Umbilical cord (tissue), 2 donors: ENCODE data around the gene SNRNP40. TPM values are rescaled to one million over a fixed set of nuclear protein-coding genes. Genes with fewer than 3 reads are reported as not detected.
"Not testable (repeated sequence)": the region's sequence is repeated elsewhere in the genome, so short reads cannot be mapped to it uniquely, and the experiment has no call there.

Source experiments
- DNase-seq: peaks from one replicate; pipeline ENCODE4 v3.0.0-alpha.2; 2015; ENCODE audit warnings: low spot score
- total RNA-seq: library from RNA; depleted of rRNA; stranded (reverse); fragments of >200 nt; gene quantifications from one replicate; pipeline ENCODE4 v1.2.3, GENCODE V29; 2014; ENCODE audit warnings: low replicate concordance; ENCODE audit not compliant: insufficient read depth

Gene SNRNP40
- total RNA-seq, 1 donor from 2014 or later: 69.8 TPM

DNA sequence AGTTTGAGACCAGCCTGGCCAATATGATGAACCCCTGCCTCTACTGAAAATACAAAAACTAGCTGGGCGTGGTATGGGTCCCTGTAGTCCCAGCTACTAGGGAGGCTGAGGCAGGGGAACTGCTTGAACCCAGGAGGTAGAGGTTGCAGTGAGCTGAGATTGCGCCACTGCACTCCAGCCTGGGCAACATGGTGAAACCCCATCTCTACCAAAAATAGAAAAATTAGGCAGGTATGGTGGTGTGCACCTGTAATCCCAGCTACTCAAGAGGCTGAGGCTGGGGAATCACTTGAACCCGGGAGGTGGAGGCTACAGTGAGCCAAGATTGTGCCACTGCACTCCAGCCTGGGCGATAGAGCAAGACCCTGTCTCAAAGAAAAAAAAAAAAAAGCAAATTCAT lies 8.8 kb downstream of the SNRNP40 start:
- not testable (repeated sequence) for DNase-seq

DNA sequence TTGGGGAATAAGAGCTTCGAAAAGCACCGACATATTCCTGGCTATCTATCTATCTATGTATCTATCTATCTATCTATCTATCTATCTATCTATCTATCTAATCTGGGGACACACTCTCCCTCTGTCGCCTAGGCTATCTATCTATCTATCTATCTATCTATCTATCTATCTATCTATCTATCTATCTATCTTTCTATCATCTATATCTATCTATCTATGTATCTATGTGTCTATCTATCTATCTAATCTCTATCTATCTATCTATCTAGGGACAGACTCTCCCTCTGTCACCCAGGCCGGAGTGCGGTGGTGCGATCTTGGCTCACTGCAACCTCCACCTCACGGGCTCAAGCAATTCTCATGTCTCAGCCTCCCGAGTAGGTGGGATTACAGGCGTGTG lies 14.2 kb downstream of the SNRNP40 start:
- DNase-seq: not testable (repeated sequence)

DNA sequence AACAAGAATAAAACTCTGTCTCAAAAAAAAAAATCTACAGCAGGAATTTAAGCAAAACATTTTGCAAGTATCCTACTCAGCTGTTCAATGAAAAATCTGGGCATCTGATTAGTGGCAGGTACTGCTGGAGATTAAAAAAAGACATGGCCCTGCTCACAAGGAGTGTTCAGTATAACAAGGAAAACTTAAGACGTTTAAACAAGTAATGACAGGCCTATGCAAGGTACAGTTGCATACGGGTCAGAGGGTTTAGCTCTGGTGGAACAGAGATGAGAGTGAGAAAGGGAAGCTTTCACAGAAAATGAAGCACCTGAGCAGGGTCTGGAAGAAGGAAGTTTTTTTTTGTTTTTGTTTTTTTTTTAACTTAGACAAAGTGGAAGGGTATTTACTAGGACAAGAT lies 23.0 kb downstream of the SNRNP40 start:
- DNase-seq: peak; percentile 13

DNA sequence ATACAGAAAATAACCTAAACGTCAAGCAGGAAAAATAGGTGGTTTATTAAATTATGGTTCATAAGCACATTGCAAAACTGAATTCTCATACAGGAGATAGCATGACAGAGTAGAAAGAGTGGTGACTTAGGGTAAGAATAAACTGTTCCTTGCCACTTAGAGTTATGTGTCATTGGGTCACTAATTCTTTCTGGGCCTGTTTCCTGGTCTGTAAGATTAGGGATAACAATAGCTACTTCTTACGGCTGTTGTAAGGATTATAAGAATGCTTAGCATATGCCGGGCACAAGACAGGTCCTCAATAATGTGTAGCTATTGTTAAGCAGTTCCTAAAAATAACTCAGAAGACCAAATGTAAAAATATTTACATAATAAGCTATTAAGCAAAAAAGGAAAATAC lies 24.2 kb downstream of the SNRNP40 start:
- DNase-seq: no peak

DNA sequence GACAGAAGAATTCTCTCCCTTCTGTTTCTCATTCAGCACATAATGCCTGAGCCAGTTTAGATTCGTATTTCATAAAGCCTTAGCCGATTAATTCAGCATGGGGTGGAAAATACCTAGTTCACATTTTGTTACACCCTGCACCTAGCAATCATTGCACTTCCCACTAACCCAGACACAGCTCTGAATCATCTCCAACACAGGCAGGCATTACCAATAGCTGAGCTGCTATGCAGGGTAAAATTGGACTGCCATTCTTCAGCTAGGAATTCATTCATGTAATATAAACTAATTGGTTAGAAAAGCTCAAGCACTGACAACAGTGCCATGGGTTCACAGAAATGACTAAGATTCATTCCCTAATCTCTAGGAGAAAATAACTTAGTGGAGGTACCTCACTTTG lies 30.0 kb downstream of the SNRNP40 start:
- no peak for DNase-seq

DNA sequence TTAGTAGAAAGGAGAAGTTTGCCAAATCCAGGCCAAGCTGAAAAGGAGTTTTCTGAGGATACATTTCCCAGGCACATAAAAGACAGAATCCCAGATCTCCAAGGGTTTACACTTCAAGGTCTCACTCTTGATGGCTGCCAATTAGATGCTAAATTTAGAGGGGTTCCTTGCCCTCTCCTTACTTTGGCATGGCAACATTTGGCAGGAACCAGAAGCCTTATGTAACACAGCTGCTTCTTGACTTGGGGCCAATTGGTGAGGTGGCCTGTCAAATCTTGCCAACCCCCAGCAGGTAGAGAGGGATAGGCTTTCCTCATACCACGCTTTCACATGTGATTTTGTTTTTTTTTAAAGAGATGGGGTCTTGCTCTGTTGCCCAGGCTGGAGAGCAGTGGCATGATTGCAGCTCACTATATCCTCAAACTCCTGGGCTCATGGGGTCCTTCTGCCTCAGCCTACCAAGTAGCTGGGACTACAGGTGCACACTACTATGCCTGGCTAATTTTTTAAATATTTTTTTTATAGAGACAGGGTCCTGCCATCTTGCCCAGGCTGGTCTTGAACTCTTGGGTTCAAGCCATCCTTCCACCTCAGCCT lies 31.7 kb downstream of the SNRNP40 start:
- DNase-seq: no peak

- no peak for DNase-seq
These were observed 33.2 kb downstream of the SNRNP40 start for GRCh38 chr1:31263408-31263807.

DNA sequence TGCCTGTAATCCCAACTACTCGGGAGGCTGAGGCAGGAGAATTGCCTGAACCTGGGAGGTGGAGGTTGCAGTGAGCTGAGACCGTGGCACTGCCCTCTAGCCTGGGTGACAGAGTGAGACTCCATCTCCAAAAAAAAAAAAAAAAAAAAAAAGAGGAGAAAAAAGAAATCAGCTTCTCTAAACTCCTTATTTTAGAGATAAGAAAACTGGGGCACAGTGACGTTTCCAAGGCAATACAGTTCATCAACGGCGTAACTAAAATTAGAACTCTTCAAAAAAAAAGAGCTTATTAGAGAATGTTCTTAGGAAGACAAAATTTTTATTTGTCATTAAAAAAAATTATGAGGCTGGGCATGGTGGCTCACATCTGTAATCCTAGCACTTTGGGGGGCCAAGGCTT lies 34.2 kb downstream of the SNRNP40 start:
- DNase-seq: not testable (repeated sequence)

DNA sequence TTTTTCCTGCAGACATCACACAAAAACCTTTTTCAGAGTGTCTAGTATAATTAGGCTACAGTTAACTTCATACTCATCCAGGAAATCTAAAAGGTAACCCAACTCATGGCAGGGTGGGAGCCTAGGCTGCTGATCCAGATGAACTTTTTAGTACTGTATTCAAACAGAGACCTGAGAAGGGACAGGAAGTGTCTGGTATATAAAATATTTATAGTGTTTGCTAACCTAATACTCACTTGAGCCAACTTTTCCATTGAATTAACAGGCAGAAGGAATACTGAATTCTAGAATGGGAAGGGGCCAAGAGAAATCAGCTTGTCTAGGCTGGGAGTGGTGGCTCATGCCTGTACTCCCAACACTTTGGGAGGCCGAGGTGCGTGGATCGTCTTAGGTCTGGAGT lies 34.7 kb downstream of the SNRNP40 start:
- DNase-seq: no peak

GRCh38 chr1:31259746-31260145 lies 36.8 kb downstream of the SNRNP40 start:
- DNase-seq: no peak

- DNase-seq: no peak
These were observed 38.0 kb downstream of the SNRNP40 start for GRCh38 chr1:31258581-31258980.

- DNase-seq: no peak
These were observed 39.4 kb downstream of the SNRNP40 start for GRCh38 chr1:31257213-31257612.

GRCh38 chr1:31249854-31250253 lies 46.7 kb downstream of the SNRNP40 start:
- no peak for DNase-seq

DNA sequence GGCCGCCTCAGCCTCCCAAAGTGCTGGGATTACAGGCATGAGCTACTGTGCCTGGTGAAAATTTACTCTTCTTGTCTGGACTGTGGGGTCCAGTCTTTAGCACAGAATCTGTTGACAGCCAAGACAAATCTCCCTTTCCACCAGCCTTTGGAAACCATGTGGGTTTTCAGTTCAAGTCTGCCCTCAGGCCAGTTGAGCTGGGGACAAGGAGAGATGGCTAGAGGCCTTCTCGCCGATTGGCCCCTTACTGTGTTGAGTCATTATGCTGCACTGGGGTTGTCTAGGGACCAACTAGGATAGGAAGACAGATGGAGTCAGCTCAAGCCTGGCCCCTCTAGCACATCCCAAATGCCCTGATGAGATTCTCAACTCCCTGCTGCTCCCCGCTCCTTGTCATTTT lies 48.3 kb downstream of the SNRNP40 start:
- DNase-seq: no peak

GRCh38 chr1:31244326-31244725 lies 52.3 kb downstream of the SNRNP40 start:
- DNase-seq: no peak

GRCh38 chr1:31243501-31244286 lies 52.9 kb downstream of the SNRNP40 start:
- DNase-seq: no peak

DNA sequence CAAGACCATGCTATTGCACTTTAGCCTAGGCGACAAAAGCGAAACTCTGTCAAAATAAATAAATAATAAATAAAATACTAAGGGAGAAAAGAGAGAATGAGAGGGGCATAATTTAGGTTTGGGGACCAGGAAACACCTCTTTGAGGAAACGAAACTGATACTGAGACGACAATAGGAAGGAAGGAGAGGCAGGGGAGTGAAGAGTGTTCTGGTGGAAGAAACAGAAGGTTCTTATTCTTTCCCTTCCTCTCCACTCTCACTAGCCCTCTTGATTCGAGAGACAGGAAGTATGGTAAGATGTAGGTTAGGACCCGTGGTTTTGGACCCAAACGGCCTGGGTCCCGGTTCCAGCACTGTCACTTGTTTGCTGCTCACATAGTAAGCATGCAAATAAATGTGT lies 55.3 kb downstream of the SNRNP40 start:
- DNase-seq: no peak

DNA sequence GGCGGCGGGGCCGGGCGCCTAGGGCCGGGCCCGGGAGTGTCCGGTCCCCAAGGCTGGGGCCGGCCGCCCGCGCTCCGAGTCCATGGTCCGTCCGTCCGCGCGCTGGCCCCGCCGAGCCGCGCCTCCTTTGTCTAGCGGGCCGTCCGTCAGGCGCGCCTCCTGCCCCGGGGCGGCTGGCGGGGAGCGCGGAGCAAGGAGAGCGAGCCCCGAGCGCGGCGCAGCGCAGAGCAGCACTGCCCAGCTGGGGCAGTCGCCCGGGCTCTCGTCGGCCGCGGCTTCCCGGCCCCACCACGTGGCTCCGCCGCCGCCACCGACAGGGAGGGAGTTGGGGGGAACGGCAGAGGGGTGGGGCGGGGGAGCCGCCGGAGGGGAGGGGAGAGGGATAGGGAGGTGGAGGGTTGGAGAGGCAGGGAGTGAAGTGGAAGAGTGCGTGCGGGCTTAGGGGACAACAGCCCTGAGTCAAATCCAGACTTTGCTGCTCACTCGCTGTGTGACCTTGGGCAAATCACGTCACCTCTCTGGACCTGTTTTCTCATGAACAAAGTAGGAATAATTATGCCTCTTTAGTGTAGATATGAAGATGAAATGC lies 56.8 kb downstream of the SNRNP40 start, which contains the start of gene NKAIN1:
TSS of gene NKAIN1 (minus strand) at position 235 of the 589 bp plus-strand sequence. CDS start 340 bp downstream, outside the sequence.
- DNase-seq: no peak

- peak; percentile 15 for DNase-seq
These were observed 57.5 kb downstream of the SNRNP40 start for GRCh38 chr1:31238986-31239613.

- DNase-seq: no peak
These were observed 58.0 kb downstream of the SNRNP40 start for GRCh38 chr1:31238612-31238985.

DNA sequence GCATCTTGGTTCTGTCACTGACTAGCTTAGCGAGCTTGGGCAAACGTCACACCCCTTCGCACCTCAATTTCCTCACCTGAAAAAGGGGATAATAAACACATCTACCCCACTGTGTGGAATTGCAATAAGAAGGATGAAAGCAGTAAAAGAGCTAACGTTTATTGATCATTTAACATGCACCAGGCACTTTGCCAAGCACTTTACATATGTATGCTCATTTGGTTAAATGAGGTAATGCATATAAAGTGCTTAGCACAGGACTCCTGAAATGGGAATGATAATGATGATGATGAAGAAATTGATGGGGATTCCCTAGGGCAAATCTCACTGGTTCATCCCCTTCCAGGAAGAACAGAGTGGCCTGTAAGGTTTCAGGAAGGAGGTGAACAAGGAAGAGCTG lies 61.7 kb downstream of the SNRNP40 start:
- no peak for DNase-seq

GRCh38 chr1:31234123-31234708 lies 62.4 kb downstream of the SNRNP40 start:
- no peak for DNase-seq
